HUES6 (cell line): Measurements from ENCODE around the gene ETS1.

Experiments used
- H3K27ac ChIP-seq: 2 replicates; pipeline ENCODE4 v1.7.0; 2013; ENCODE audit warnings: low read depth, mild to moderate bottlenecking, low read length, inconsistent platforms
- H3K27me3 ChIP-seq: 2 replicates; pipeline ENCODE4 v1.6.1; 2013; ENCODE audit warnings: low read length; ENCODE audit not compliant: control insufficient read depth, insufficient read depth
- H3K36me3 ChIP-seq: 2 replicates; pipeline ENCODE4 v1.6.1; 2013; ENCODE audit warnings: low read length; ENCODE audit not compliant: control insufficient read depth, insufficient read depth
- H3K4me1 ChIP-seq: 2 replicates; pipeline ENCODE4 v1.6.1; 2013; ENCODE audit warnings: low read length; ENCODE audit not compliant: control insufficient read depth, insufficient read depth
- H3K4me3 ChIP-seq: 2 replicates; pipeline ENCODE4 v1.5.1; 2013; ENCODE audit warnings: low read depth, low read length
- H3K9ac ChIP-seq: one replicate; pipeline ENCODE4 v1.6.1; 2013; ENCODE audit warnings: mild to moderate bottlenecking, low read length
- H3K9me3 ChIP-seq: 2 replicates; pipeline ENCODE4 v1.6.1; 2013; ENCODE audit warnings: low read depth, low read length; ENCODE audit not compliant: control insufficient read depth, insufficient read depth

ETS1 gene

DNA sequence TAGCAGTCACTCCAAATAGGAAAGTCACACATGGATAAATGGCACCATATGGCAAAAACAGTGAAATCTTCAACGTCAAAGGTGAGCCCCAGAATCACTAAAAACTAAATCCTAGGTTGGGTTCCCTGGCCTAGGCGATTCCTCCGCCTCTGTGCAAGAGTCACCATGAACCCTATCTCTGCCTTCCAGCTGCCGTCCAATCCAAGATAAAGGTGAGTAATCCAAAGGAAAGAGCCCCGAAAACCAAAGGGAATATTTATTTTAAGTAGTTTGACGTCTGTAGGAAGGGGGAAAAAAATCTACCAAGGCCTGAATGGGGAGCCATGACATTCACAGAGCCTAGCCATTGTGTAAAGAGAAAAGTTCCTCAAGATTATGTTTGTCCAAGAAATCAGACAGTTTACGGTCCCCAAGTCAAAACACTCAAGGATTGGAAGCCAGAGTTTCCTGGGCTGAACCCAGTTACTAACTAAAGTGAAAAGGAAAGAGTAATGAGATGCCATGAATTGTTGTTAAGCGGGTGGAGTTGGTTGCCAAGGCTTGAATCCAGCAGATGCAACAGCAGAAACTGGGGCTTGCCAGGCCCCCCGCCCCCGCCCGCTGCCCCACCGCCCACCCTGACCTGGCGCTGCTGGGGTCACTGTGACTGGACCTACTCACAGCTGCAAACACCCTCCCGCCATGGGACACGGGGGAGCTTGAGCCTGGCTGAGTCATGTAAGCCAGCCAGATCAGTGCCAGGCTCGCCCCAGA lies 39.7 kb upstream of the ETS1 start:
- no peak overlapping the region for H3K9ac ChIP-seq
- no peak overlapping the region for H3K27ac ChIP-seq
- no peak overlapping the region for H3K4me3 ChIP-seq
- no peaks in the 10 kb centered on the region for H3K9me3 ChIP-seq
- H3K27me3 ChIP-seq: peaks cover 9% of the 10 kb centered on the region
- peaks cover 29% of the 10 kb centered on the region for H3K4me1 ChIP-seq
- no peaks in the 10 kb centered on the region for H3K36me3 ChIP-seq

DNA sequence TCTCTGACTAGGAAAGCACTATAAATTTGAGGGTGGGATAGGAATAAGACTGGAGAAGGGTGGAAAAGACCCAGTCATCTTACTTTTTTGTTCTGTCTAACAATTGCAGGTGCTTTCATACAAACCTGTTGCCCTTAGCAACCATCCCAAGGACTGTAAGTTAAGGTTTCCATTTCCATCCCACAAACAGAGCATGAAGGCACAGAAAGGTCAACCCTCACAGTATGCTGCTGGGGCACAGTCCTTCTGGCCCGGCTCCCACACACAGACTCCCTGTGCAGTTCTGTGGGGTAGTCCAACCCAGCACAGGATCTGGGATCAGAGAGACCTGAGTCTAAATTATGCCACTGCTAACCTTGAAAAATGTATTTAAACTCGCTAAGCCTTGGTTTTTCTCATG lies 38.4 kb upstream of the ETS1 start:
- peaks cover 37% of the 10 kb centered on the region for H3K4me1 ChIP-seq
- no peak overlapping the region for H3K9ac ChIP-seq

DNA sequence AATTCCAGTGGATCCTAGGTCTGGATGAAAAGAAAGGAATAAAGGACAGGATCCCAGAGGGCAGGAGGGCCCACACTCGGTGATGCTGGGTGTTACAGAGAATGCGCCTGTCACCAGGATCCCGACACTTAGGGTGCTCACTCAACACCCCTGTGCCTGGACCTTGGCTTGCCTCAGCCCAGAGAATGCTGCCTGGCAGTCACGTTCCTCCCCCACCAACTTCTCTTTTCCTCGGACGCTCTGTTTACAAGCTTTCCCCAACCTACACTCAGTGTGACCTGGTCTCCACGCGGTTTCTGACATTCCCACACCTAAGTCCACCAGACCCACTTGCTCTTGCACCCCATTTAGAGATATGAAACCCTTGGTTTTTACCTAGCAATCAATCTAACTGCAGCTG lies 38.0 kb upstream of the ETS1 start:
- Histone ChIP-seq H3K9ac (no peak overlapping the region), H3K4me3 (no peak overlapping the region), H3K36me3 (no peaks in the 10 kb centered on the region), H3K4me1 (peaks cover 37% of the 10 kb centered on the region), H3K27ac (no peak overlapping the region), H3K9me3 (no peaks in the 10 kb centered on the region), H3K27me3 (peaks cover 16% of the 10 kb centered on the region)

More for the DNA sequence above, 38.4 kb upstream of the ETS1 start:
- no peak overlapping the region for H3K27ac ChIP-seq
- no peaks in the 10 kb centered on the region for H3K36me3 ChIP-seq
- H3K27me3 ChIP-seq: peaks cover 13% of the 10 kb centered on the region
- no peak overlapping the region for H3K4me3 ChIP-seq
- H3K9me3 ChIP-seq: no peaks in the 10 kb centered on the region

DNA sequence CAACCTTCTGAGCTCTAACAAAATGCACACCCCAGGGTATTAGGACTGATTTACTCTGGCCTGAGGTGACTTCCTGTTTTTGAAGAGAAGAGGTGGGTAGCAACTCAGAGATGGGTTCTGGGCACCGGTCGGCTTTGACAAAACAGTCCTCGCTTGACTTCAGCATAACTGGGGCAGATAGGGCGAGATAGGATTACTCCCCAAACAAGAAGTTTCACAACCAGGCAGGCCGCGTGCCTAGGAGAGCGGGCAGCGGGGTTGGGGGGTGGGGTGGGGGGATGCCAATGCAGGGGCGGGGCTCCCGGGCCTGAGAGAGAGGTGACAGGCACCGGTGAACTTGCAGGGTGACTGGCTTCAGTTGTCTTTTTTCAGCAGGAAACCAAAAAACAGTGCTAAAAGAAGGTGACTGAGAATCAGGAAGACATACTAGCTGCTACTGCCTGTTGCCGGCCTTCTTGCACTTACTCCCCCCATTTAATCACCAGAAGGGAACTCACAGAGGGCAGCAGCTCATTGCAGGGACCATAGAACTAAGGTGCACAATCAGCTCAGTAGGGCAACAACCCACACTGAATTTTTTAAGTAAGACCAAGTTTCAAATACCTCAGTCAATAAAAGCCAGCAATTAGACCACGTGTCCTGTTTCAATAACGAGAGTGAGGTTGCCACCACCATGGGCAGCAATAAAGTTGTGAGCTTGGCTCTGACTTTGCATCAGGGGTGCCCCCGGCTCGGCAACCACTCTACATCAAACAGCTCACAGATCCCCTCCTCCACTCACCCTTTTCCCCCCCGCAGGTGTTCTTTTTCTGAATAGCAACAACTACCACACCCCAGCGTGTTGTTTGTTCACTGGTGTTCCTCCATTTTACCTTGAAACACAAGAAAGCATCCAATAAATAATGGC lies 37.2 kb upstream of the ETS1 start:
- H3K9ac ChIP-seq: no peak overlapping the region
- peaks cover 24% of the 10 kb centered on the region for H3K27me3 ChIP-seq
- H3K4me1 ChIP-seq: peaks cover 33% of the 10 kb centered on the region
- H3K36me3 ChIP-seq: no peaks in the 10 kb centered on the region
- H3K9me3 ChIP-seq: no peaks in the 10 kb centered on the region
- H3K4me3 ChIP-seq: no peak overlapping the region
- H3K27ac ChIP-seq: no peak overlapping the region

DNA sequence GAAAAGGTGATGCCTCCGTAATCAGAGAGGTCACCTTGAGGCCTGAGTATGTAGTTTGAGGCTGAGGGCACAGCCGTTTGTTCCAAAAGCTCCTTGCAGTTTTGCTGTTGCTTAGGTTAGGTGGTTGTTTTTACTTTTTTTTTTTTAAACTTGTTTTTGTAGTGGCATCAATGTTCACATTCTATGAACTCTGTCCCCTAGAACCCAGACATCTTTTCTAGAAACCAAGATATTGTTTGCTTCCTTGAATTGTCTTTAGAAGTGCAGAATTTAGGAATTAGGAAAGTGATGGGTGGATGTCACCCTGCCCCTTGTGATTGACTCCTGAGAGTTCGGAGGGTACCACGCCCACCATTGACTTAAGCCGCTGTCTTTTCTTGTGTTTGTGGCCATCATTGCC lies 35.7 kb upstream of the ETS1 start:
- no peak overlapping the region for H3K27ac ChIP-seq
- peaks cover 32% of the 10 kb centered on the region for H3K4me1 ChIP-seq
- H3K27me3 ChIP-seq: peaks cover 24% of the 10 kb centered on the region
- no peak overlapping the region for H3K4me3 ChIP-seq
- H3K9ac ChIP-seq: no peak overlapping the region
- no peaks in the 10 kb centered on the region for H3K9me3 ChIP-seq
- H3K36me3 ChIP-seq: no peaks in the 10 kb centered on the region

DNA sequence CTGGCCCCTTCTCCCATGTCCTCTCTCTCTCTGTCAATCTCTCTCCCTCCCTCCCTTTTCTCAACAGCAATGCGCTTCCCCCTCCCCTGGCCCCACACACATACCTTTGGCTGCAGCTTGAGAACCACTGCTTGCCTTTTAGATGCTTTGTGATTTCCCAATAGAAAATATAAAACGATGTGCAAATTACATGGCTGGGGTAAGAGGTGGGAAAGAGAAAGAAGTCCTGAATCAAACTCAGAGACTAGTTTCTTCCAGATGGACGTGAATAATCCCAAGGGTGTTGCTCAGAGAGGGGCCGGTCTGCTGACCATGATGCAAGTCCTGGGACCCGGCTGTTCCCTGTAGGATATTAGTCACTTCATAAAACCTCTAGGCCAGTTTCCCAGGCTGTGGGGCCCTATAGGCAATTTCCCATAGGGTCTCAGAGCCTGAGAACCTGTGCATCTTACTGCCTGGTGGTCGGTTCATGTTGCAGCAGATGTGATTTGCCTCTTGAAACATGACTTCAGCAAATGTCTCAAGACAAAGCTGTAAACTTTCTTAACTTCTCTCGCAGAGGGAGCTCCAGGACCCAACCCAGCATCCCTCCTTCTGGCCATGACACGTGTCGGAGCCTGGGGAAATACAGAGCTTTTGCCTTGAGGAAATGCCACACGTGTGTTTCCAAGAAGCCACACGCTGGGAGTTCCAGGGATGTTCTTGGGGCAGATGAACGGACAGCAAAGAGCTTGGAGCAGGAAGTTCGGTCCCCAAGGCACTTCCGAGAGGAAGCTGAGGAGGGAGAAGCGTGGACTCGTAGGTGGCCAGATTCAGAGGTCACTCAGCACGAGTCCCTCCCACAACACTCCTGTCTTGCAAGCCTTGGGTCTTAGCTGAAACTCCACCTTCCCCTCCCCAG lies 34.5 kb upstream of the ETS1 start:
- Histone ChIP-seq H3K27ac (no peak overlapping the region), H3K9me3 (no peaks in the 10 kb centered on the region), H3K36me3 (no peaks in the 10 kb centered on the region), H3K4me1 (peaks cover 27% of the 10 kb centered on the region), H3K9ac (no peak overlapping the region), H3K4me3 (no peak overlapping the region), H3K27me3 (peaks cover 24% of the 10 kb centered on the region)

DNA sequence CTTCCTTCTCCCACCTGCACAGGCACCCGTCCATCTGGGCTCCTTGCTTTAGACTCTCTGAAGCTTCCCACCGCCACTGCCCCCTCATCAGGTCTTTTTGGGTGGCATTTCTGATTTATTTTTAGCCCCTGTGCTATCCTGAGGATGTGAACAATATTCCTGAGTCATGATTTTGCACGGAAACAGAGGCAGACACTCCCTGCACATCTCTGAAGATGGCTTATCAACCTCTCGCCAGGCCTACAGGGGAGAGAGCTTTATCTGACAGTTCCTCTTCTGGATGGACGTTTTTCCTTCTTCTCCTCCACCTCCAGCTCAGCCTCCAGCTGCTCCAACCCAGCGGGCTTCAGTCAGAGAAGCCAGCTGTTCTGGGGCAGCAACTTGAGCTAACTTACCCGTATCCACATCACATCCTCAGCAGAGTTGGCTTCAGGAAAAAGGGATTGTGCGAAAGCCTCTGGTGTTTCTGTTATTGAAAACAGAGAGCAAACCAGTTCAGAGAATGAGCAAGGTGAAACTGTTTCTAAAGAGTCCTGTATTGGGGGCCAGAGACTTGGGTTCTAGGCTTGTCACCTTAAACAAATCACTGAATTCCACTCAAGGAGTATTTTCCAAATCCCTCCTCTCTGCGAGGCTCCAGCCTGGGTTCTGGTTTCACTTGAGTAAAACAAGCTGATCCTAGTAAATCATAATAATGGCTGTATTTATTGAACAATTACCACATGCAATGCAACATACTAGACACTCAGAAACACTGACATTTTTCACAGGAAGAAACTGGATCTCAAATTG lies 33.1 kb upstream of the ETS1 start:
- Histone ChIP-seq H3K4me3 (no peak overlapping the region), H3K27me3 (peaks cover 24% of the 10 kb centered on the region), H3K27ac (no peak overlapping the region), H3K4me1 (peaks cover 29% of the 10 kb centered on the region), H3K9ac (no peak overlapping the region), H3K36me3 (no peaks in the 10 kb centered on the region), H3K9me3 (no peaks in the 10 kb centered on the region)

DNA sequence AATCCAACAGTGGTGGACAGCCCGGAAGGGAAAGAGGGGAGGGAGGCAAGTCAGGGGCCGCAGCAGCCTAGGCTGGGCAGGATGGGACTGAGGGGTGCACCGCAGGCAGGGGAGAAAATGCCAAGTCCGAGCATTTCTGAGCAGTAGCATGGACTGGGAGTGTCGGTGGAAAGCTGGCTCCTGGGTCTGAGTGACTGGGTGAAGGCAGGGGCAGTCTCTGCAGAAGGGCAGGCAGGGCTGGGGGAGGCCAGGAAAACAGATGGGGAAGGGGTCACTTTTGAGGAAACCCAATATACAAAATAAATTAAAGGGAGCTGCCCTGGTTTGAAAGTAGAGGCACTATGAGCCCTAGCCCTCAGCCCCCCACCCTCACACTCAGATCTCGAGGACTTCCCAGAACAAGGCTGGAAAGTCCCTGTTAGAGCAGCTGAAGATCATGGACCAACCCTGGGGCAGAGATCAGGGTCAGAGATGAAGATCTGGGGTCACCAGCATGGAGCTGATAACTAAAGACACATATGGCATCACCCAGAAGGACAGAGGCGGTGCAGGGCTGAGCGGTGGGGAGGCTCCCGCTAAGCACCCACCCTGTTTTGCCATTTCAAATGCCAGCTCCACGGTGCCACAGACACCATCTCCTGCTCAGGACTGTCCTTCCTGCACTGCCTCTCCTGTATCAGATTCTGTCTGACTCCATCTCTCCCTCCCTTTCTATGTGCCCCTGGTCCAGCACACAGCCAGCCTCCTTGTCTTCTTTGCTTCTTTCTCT lies 32.4 kb upstream of the ETS1 start:
- Histone ChIP-seq H3K27ac (no peak overlapping the region), H3K4me1 (peaks cover 26% of the 10 kb centered on the region), H3K9me3 (no peaks in the 10 kb centered on the region), H3K27me3 (peaks cover 24% of the 10 kb centered on the region), H3K4me3 (no peak overlapping the region), H3K36me3 (no peaks in the 10 kb centered on the region), H3K9ac (no peak overlapping the region)

DNA sequence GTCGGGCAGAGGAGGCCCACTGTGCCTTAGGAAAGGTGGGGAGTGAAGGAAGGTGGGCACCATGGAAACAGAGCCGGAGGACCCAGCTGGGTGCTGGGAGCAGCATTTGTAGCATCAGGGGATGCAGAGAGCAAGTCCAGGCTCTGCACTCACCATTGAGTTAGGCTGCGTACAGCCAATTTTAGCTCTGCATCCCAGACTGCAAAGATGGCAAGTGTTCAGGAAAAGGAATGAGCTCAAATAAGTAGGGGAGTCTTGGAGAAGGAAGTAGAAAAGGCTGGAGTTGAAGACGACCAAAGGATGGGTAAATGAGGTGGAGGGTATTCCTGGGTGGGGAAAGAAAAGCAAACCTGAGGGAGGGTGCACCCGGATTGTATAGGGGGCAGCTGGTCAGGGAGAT lies 31.6 kb upstream of the ETS1 start:
- Histone ChIP-seq H3K4me1 (peaks cover 21% of the 10 kb centered on the region), H3K9ac (no peak overlapping the region), H3K27ac (no peak overlapping the region), H3K4me3 (no peak overlapping the region), H3K27me3 (peaks cover 28% of the 10 kb centered on the region), H3K36me3 (no peaks in the 10 kb centered on the region), H3K9me3 (no peaks in the 10 kb centered on the region)

DNA sequence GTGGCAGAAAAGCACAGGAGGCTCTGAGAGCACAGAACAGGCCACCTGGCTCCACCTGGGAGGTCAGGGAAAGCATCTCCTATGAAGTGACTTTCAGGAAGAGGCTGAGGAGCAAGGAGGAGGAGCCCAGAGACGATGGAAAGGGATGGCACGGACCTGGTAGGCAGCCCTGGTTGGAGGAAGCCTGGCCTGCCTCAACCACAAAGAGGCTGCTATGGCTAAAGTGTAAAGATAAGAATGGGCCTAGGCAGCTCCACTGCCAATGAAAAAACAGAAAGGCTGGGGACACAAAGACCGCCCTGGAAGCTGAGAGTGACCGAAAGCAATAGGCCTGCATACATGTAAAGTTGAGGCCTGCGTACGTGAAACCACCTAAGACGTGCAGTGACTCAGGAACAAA lies 31.2 kb upstream of the ETS1 start:
- no peak overlapping the region for H3K27ac ChIP-seq
- no peaks in the 10 kb centered on the region for H3K36me3 ChIP-seq
- H3K9ac ChIP-seq: no peak overlapping the region
- H3K27me3 ChIP-seq: peaks cover 28% of the 10 kb centered on the region
- peaks cover 20% of the 10 kb centered on the region for H3K4me1 ChIP-seq
- no peaks in the 10 kb centered on the region for H3K9me3 ChIP-seq
- no peak overlapping the region for H3K4me3 ChIP-seq
